ENCODE data around the gene SORCS1.

DNA sequence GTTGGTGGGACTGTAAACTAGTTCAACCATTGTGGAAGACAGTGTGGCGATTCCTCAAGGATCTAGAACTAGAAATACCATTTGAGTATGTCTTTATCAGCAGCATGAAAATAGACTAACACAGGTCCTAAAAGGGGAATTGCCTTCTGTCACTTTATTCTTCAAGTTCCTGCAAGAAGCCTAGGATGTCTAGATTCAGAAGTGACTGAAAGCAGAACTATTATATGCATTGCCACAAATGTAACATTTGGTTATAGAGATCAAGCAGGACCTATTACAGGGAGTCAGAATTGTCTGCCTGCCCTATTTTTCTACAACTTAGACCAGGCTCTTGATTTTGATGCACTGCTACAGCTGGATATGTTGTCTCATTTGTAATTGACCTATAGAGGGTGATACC, 364.7 kb downstream of the SORCS1 start:
- TF ChIP-seq POLR2A (IDR thresholded peaks at IDR 0.05), result no peak
- TF ChIP-seq, protein P1, sequence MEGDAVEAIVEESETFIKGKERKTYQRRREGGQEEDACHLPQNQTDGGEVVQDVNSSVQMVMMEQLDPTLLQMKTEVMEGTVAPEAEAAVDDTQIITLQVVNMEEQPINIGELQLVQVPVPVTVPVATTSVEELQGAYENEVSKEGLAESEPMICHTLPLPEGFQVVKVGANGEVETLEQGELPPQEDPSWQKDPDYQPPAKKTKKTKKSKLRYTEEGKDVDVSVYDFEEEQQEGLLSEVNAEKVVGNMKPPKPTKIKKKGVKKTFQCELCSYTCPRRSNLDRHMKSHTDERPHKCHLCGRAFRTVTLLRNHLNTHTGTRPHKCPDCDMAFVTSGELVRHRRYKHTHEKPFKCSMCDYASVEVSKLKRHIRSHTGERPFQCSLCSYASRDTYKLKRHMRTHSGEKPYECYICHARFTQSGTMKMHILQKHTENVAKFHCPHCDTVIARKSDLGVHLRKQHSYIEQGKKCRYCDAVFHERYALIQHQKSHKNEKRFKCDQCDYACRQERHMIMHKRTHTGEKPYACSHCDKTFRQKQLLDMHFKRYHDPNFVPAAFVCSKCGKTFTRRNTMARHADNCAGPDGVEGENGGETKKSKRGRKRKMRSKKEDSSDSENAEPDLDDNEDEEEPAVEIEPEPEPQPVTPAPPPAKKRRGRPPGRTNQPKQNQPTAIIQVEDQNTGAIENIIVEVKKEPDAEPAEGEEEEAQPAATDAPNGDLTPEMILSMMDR (IDR thresholded peaks at IDR 0.05), result no peak
